Muscle layer of colon (tissue), 2 donors: ENCODE results near the gene FILIP1L.

ENCODE experiments used
- H3K27ac ChIP-seq: one replicate; pipeline ENCODE4 v1.7.0; 2013; ENCODE audit warnings: low read depth, mild to moderate bottlenecking, low read length, moderate library complexity
- H3K27me3 ChIP-seq, 2 donors: one replicate each; pipeline ENCODE4 v1.7.0; 2013; ENCODE audit warnings: low read length in 2 of 2, mild to moderate bottlenecking in 2 of 2; ENCODE audit not compliant: insufficient read depth in 2 of 2, control insufficient read depth in 1 of 2
- H3K36me3 ChIP-seq: one replicate; pipeline ENCODE4 v1.7.0; 2013; ENCODE audit warnings: mild to moderate bottlenecking, low read length; ENCODE audit not compliant: insufficient read depth
- H3K4me1 ChIP-seq: one replicate; pipeline ENCODE4 v1.7.0; 2013; ENCODE audit warnings: mild to moderate bottlenecking, low read length; ENCODE audit not compliant: insufficient read depth
- H3K4me3 ChIP-seq, 2 donors: one replicate each; pipeline ENCODE4 v1.7.0; 2013; ENCODE audit warnings: low read length in 2 of 2, low read depth in 1 of 2, mild to moderate bottlenecking in 1 of 2, moderate library complexity in 1 of 2
- H3K9ac ChIP-seq: one replicate; pipeline ENCODE4 v1.7.0; 2013; ENCODE audit warnings: low read length
- H3K9me3 ChIP-seq: one replicate; pipeline ENCODE4 v1.7.0; 2013; ENCODE audit warnings: mild to moderate bottlenecking, low read length
- donor health status: abdominal sarcoma.
- donor health status: Adenocarcinoma of cecum.

The FILIP1L gene

DNA sequence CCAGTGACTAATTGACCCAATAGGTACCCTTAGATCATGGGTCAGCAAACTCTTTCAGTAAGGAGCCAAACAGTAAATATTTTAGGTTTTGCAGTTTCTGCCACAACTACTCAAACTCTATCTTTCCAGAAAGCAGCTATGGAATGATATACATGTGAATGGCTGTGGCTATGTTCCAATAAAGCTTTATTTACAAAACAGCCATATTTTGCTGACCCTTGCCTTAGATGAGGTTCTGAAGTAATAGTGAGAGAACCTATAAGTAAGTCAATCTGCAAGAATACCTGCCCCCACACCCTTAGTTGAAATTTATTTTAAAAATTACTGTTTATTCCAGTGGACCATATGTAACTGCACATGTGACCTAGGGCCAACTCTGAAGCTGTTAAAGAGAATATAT lies 162.6 kb downstream of the FILIP1L start:
- no peak overlapping the region for H3K9ac ChIP-seq
- no peaks in the 10 kb centered on the region for H3K36me3 ChIP-seq
- H3K9me3 ChIP-seq = no peaks in the 10 kb centered on the region
- H3K27me3 ChIP-seq = no peaks in the 10 kb centered on the region
- no peak overlapping the region for H3K4me3 ChIP-seq
- H3K4me1 ChIP-seq = no peaks in the 10 kb centered on the region
- H3K27ac ChIP-seq = no peak overlapping the region

- peaks cover 6% of the 10 kb centered on the region for H3K4me1 ChIP-seq
These were observed 163.4 kb downstream of the FILIP1L start for GRCh38 chr3:99950921-99951320.

GRCh38 chr3:99949956-99950670 lies 164.2 kb downstream of the FILIP1L start:
- no peaks in the 10 kb centered on the region for H3K27me3 ChIP-seq
- H3K9ac ChIP-seq = no peak overlapping the region
- no peak overlapping the region for H3K27ac ChIP-seq
- no peaks in the 10 kb centered on the region for H3K9me3 ChIP-seq
- no peak overlapping the region for H3K4me3 ChIP-seq
- H3K36me3 ChIP-seq = no peaks in the 10 kb centered on the region
- H3K4me1 ChIP-seq = peaks cover 14% of the 10 kb centered on the region

More at GRCh38 chr3:99950921-99951320, 163.4 kb downstream of the FILIP1L start:
- no peaks in the 10 kb centered on the region for H3K36me3 ChIP-seq
- no peak overlapping the region for H3K9ac ChIP-seq
- H3K4me3 ChIP-seq = no peak overlapping the region
- H3K9me3 ChIP-seq = no peaks in the 10 kb centered on the region
- no peak overlapping the region for H3K27ac ChIP-seq
- no peaks in the 10 kb centered on the region for H3K27me3 ChIP-seq

DNA sequence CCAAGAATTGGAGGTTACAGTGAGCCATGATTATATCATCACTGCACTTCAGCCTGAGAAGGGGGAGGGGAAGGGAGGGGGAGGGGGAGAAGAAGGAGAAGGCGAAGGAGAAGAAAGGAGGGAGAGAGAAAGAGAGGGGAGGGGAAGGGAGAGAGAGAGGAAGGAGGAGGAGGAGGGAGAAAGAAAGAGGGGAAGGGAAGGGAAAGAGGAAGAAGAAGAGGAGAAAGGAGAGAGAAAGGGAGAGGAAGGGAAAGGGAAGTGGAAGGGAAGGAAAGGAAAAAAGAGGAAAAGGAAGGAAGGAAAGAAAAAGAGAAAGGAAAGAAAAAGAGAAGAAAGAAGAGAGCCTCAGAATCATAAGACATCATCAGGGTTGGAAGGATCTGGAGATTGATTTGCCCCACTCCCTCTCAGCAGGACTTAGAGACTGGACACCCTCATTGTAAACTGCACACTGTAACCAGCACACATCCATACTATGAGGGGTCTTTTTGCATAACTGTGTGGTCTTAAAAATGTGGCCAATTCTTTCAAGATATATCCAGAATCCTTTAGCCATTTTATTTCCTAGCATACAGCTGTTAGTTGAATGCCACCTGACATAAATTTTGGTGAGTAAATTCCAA lies 165.7 kb downstream of the FILIP1L start:
- Histone ChIP-seq H3K9ac (no peak overlapping the region), H3K27me3 (no peaks in the 10 kb centered on the region), H3K4me3 (no peak overlapping the region), H3K4me1 (peaks cover 22% of the 10 kb centered on the region), H3K9me3 (no peaks in the 10 kb centered on the region), H3K36me3 (no peaks in the 10 kb centered on the region), H3K27ac (no peak overlapping the region)

- no peaks in the 10 kb centered on the region for H3K27me3 ChIP-seq
- peaks cover 22% of the 10 kb centered on the region for H3K4me1 ChIP-seq
These were observed 166.9 kb downstream of the FILIP1L start for GRCh38 chr3:99947356-99947755.

DNA sequence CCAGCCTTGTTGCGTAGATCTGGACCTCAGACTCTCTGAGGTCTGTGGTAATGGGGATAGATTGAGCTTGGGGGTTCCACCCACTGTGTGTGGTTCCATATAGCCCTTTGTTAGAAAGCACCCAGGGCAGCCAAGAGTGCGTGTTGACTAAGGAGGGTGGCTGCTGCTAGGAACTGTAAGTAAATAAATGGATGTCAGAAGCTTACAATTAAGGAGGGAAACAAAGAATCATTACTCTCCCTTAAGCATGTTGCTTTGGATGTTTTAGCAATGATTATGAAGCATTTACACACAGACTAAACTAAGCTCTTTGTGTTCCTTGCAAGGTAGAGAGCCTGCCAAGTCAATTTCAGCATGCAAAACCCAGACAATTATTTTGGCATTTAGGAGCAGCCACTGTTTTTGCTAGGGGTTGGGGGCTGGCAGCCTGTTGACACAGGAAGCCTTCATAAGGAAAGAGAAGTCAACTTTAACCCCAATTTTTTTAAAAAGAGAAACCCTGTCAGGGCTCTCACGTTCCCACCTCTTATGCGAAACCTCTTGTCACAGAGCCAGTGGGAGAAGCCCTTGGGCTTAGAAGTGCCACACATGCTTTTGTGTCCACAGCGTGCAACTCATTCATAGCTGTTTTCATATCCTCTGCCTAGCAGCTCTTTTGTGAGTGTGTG lies 168.8 kb downstream of the FILIP1L start:
- no peak overlapping the region for H3K4me3 ChIP-seq
- H3K27me3 ChIP-seq = no peaks in the 10 kb centered on the region
- H3K9me3 ChIP-seq = no peaks in the 10 kb centered on the region
- H3K9ac ChIP-seq = no peak overlapping the region
- no peak overlapping the region for H3K27ac ChIP-seq
- H3K36me3 ChIP-seq = no peaks in the 10 kb centered on the region
- H3K4me1 ChIP-seq = peaks cover 23% of the 10 kb centered on the region

More at GRCh38 chr3:99947356-99947755, 166.9 kb downstream of the FILIP1L start:
- no peak overlapping the region for H3K27ac ChIP-seq
- no peak overlapping the region for H3K4me3 ChIP-seq
- H3K36me3 ChIP-seq = no peaks in the 10 kb centered on the region
- H3K9ac ChIP-seq = no peak overlapping the region
- no peaks in the 10 kb centered on the region for H3K9me3 ChIP-seq

- H3K27ac ChIP-seq = no peak overlapping the region
- H3K9ac ChIP-seq = no peak overlapping the region
- H3K9me3 ChIP-seq = no peaks in the 10 kb centered on the region
- H3K36me3 ChIP-seq = no peaks in the 10 kb centered on the region
- H3K4me1 ChIP-seq = peaks cover 36% of the 10 kb centered on the region
- H3K27me3 ChIP-seq = no peaks in the 10 kb centered on the region
- no peak overlapping the region for H3K4me3 ChIP-seq
These were observed 170.2 kb downstream of the FILIP1L start for GRCh38 chr3:99943931-99944761.

GRCh38 chr3:99941211-99941610 lies 173.1 kb downstream of the FILIP1L start:
- Histone ChIP-seq H3K36me3 (no peaks in the 10 kb centered on the region), H3K9ac (no peak overlapping the region), H3K9me3 (no peaks in the 10 kb centered on the region), H3K4me3 (no peak overlapping the region), H3K27ac (no peak overlapping the region), H3K4me1 (peaks cover 52% of the 10 kb centered on the region), H3K27me3 (no peaks in the 10 kb centered on the region)

- Histone ChIP-seq H3K9ac (no peak overlapping the region), H3K4me1 (peaks cover 47% of the 10 kb centered on the region), H3K9me3 (no peaks in the 10 kb centered on the region), H3K4me3 (no peak overlapping the region), H3K27ac (no peak overlapping the region), H3K36me3 (no peaks in the 10 kb centered on the region), H3K27me3 (no peaks in the 10 kb centered on the region)
These were observed 174.0 kb downstream of the FILIP1L start for GRCh38 chr3:99940350-99940749.

DNA sequence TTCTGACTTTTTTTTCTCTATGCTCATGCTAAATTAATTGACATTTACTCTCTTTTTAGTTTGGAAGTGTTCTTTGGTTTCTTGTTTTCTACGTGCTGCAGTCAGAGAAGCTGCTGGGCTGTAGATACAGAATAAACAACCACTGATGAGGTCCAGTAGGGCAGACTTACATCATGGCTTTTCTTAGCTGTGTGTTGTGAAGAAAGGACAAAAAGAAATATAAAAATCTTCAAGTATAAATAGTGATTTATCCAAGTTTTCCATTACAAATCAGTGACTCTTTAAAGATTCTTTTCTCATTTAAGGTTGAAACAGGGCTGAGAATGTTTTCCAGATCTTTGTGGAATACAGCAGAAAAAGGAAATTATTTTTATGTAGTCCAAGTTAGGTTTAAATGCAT lies 174.4 kb downstream of the FILIP1L start:
- Histone ChIP-seq H3K4me3 (no peak overlapping the region), H3K36me3 (no peaks in the 10 kb centered on the region), H3K9ac (no peak overlapping the region), H3K27me3 (no peaks in the 10 kb centered on the region), H3K9me3 (no peaks in the 10 kb centered on the region), H3K27ac (peak overlapping the region; percentile 60), H3K4me1 (peaks cover 47% of the 10 kb centered on the region)

- H3K9me3 ChIP-seq = no peaks in the 10 kb centered on the region
- peaks cover 47% of the 10 kb centered on the region for H3K4me1 ChIP-seq
- no peaks in the 10 kb centered on the region for H3K36me3 ChIP-seq
- no peak overlapping the region for H3K9ac ChIP-seq
- no peaks in the 10 kb centered on the region for H3K27me3 ChIP-seq
- no peak overlapping the region for H3K4me3 ChIP-seq
- H3K27ac ChIP-seq = peak overlapping the region; percentile 60
These were observed 175.9 kb downstream of the FILIP1L start for GRCh38 chr3:99938270-99938911.
